ENCODE measurements around the gene CHST11. TPM values are rescaled to one million over a fixed set of nuclear protein-coding genes. Genes with fewer than 3 reads are reported as not detected.

The CHST11 gene
- total RNA-seq, 5 donors from 2014 or later (not counting 1 experiment from before 2014, with no cell fraction given) = 49.8 to 78.3 (median 63.7) TPM

DNA sequence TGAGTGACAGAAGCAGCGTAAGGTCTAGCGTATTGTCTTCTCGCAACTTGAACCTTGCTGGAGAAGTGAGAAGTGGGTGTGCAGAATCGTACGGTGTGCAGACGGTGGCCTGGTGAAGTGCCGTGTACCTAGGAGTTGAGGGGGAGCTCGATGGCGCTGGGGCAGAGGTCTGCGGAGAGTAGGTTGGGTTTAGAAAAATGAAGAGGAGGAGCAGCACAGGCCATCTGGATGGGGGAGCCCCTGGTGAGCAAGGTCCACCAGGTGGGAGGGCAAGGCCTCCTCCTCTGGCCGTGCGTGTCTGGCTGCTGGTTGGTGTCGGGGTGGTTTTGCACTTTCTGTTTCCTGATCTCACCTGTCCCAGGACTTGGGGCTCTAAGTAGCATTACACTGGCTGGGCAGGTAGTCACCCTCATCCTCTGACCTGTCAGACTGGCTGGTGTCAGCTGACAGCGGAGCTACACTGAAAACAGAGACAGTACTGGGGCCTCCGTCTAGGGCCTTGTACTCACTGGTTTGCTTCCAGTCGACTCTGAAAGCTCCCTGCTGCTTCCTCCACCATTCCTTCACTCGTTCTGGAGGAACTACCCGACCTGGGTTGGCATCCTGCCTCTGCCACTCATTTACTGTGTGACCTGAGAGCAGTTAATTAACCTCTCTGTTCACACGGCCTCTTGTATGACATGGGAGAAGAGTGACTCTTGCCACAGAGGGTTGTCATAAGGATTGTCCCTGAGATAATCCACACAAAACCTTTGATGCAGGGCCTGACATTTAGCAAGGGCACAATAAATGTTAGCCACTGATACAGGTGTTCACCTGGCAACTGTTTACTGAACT lies 273.1 kb downstream of the CHST11 start:
- Histone ChIP-seq H3K36me3 (ENCODE audit: control insufficient read depth in 2 of 2, extremely low read depth in 1 of 2, insufficient read depth in 1 of 2, low read length in 1 of 2) (peaks cover 0 to 5% of the 10 kb centered on the region in 2 donors), H3K27me3 (replicated peaks in 1 of 2; ENCODE audit: control insufficient read depth in 2 of 2, extremely low read depth in 1 of 2, insufficient read depth in 2 of 2, low read length in 1 of 2) (no peaks in the 10 kb centered on the region), H3K27ac (ENCODE audit: low read length) (no peak overlapping the region), H3K9me3 (no peaks in the 10 kb centered on the region), H3K4me3 (ENCODE audit: control insufficient read depth in 1 of 2, extremely low read depth in 1 of 2, low read length in 1 of 2) (no peak overlapping the region), H3K4me1 (ENCODE audit: control insufficient read depth in 1 of 2, extremely low read depth in 1 of 2, insufficient read depth in 2 of 2, low read length in 2 of 2) (peaks cover 0 to 55% of the 10 kb centered on the region in 2 experiments)
- no peak for DNase-seq
- Mint-ChIP-seq H3K4me3 (no peak overlapping the region), H3K36me3 (peaks cover 16% of the 10 kb centered on the region), H3K9me3 (no peaks in the 10 kb centered on the region), H3K27ac (no peak overlapping the region), H3K4me1 (peaks cover 33 to 75% (median 57%) of the 10 kb centered on the region in 3 donors), H3K27me3 (no peaks in the 10 kb centered on the region)
- 93% methylated on average over 15 of the region's 19 CpGs for WGBS (ENCODE audit: insufficient coverage)
- ATAC-seq (replicated peaks in 1 of 4) = no peak
- ChIA-PET CTCF (no interaction called here), POLR2A (interaction anchor here in 1 of 2 donors (0.6 kb wide), 1 partner anchor 93 kb away, joined by 3 read pairs; no protein-coding TSS in a partner anchor)

GRCh38 chr12:104730763-104731162 lies 274.0 kb downstream of the CHST11 start:
- Histone ChIP-seq H3K4me3 (ENCODE audit: control insufficient read depth in 1 of 2, extremely low read depth in 1 of 2, low read length in 1 of 2) (no peak overlapping the region), H3K9me3 (no peaks in the 10 kb centered on the region), H3K36me3 (ENCODE audit: control insufficient read depth in 2 of 2, extremely low read depth in 1 of 2, insufficient read depth in 1 of 2, low read length in 1 of 2) (peaks cover 0 to 5% of the 10 kb centered on the region in 2 donors), H3K27me3 (replicated peaks in 1 of 2; ENCODE audit: control insufficient read depth in 2 of 2, extremely low read depth in 1 of 2, insufficient read depth in 2 of 2, low read length in 1 of 2) (no peaks in the 10 kb centered on the region), H3K27ac (ENCODE audit: low read length) (no peak overlapping the region), H3K4me1 (ENCODE audit: control insufficient read depth in 1 of 2, extremely low read depth in 1 of 2, insufficient read depth in 2 of 2, low read length in 2 of 2) (peaks cover 0 to 59% of the 10 kb centered on the region in 2 experiments)
- no peak overlapping the region for H3K27ac Mint-ChIP-seq
- H3K36me3 Mint-ChIP-seq = peaks cover 16% of the 10 kb centered on the region
- DNase-seq (no peak), ATAC-seq (replicated peaks in 1 of 4) (no peak)
- no peaks in the 10 kb centered on the region for H3K9me3 Mint-ChIP-seq
- no peaks in the 10 kb centered on the region for H3K27me3 Mint-ChIP-seq
- WGBS (ENCODE audit: insufficient coverage) = 97% methylated on average over 3 of the region's 4 CpGs
- peaks cover 40 to 78% (median 60%) of the 10 kb centered on the region in 3 donors for H3K4me1 Mint-ChIP-seq
- ChIA-PET POLR2A (no interaction called here), CTCF (no interaction called here)
- H3K4me3 Mint-ChIP-seq = no peak overlapping the region

DNA sequence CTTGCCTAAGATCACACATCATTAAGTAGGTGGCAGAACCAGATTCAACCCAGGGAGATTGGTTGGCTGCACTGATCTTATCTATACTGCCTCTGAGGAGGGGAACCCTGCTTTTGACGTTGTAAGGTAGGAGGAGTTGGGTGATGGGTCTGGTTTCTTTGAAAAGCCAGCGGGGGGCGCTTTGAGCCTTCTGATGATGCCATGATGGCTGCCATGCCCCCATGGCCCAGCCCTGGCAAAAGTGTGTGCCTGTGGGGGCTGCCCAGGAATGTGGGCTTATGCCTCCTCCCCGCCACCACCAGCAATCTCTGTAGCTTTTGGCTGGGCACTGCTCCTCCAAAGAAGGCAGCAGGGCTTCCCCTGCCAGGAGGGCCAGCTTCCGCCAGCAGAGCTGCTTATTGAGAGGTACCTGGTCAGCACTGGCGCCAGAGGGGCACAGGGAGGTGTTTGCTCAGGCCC lies 277.0 kb downstream of the CHST11 start:
- no peaks in the 10 kb centered on the region for H3K9me3 Mint-ChIP-seq
- peaks cover 62 to 89% (median 75%) of the 10 kb centered on the region in 3 donors for H3K4me1 Mint-ChIP-seq
- ChIA-PET POLR2A (no interaction called here), CTCF (interaction anchor here in 1 of 2 donors (1.3 kb wide), 1 partner anchor 57 kb away, joined by 3 read pairs; no protein-coding TSS in a partner anchor)
- Histone ChIP-seq H3K4me3 (ENCODE audit: control insufficient read depth in 1 of 2, extremely low read depth in 1 of 2, low read length in 1 of 2) (no peak overlapping the region), H3K27me3 (replicated peaks in 1 of 2; ENCODE audit: control insufficient read depth in 2 of 2, extremely low read depth in 1 of 2, insufficient read depth in 2 of 2, low read length in 1 of 2) (no peaks in the 10 kb centered on the region), H3K4me1 (ENCODE audit: control insufficient read depth in 1 of 2, extremely low read depth in 1 of 2, insufficient read depth in 2 of 2, low read length in 2 of 2) (peaks cover 0 to 84% of the 10 kb centered on the region in 2 experiments), H3K9me3 (no peaks in the 10 kb centered on the region), H3K36me3 (ENCODE audit: control insufficient read depth in 2 of 2, extremely low read depth in 1 of 2, insufficient read depth in 1 of 2, low read length in 1 of 2) (peaks cover 0 to 5% of the 10 kb centered on the region in 2 donors), H3K27ac (ENCODE audit: low read length) (no peak overlapping the region)
- peaks cover 11% of the 10 kb centered on the region for H3K36me3 Mint-ChIP-seq
- DNase-seq (peak in 6 of 35 experiments; percentile 10 to 48 (median 16)), ATAC-seq (replicated peaks in 1 of 4) (peak in 1 of 4 experiments; percentile 65)
- 73% methylated on average over 3 of the region's 6 CpGs for WGBS (ENCODE audit: insufficient coverage)
- H3K4me3 Mint-ChIP-seq = no peak overlapping the region
- H3K27me3 Mint-ChIP-seq = no peaks in the 10 kb centered on the region
- no peak overlapping the region for H3K27ac Mint-ChIP-seq

- H3K4me3 Mint-ChIP-seq = no peak overlapping the region
- Histone ChIP-seq H3K27me3 (replicated peaks in 1 of 2; ENCODE audit: control insufficient read depth in 2 of 2, extremely low read depth in 1 of 2, insufficient read depth in 2 of 2, low read length in 1 of 2) (no peaks in the 10 kb centered on the region), H3K27ac (ENCODE audit: low read length) (no peak overlapping the region), H3K4me3 (ENCODE audit: control insufficient read depth in 1 of 2, extremely low read depth in 1 of 2, low read length in 1 of 2) (no peak overlapping the region), H3K4me1 (ENCODE audit: control insufficient read depth in 1 of 2, extremely low read depth in 1 of 2, insufficient read depth in 2 of 2, low read length in 2 of 2) (peaks cover 0 to 87% of the 10 kb centered on the region in 2 experiments), H3K36me3 (ENCODE audit: control insufficient read depth in 2 of 2, extremely low read depth in 1 of 2, insufficient read depth in 1 of 2, low read length in 1 of 2) (no peaks in the 10 kb centered on the region), H3K9me3 (no peaks in the 10 kb centered on the region)
- peaks cover 6% of the 10 kb centered on the region for H3K36me3 Mint-ChIP-seq
- ATAC-seq (replicated peaks in 1 of 4) = no peak
- H3K27me3 Mint-ChIP-seq = no peaks in the 10 kb centered on the region
- CTCF ChIA-PET = interaction anchor here (0.5 to 1.3 kb wide), 3 partner anchors 10 to 354 kb away, joined by 3 read pairs; no protein-coding TSS in a partner anchor
- POLR2A ChIA-PET = interaction anchor here in 1 of 2 donors (0.7 kb wide), 1 partner anchor 14 kb away, joined by 3 read pairs; no protein-coding TSS in a partner anchor
- no peaks in the 10 kb centered on the region for H3K9me3 Mint-ChIP-seq
- 92% methylated on average over 4 of the region's 6 CpGs for WGBS (ENCODE audit: insufficient coverage)
- DNase-seq = no peak
- peak overlapping the region; percentile 67 to 68 for H3K27ac Mint-ChIP-seq
- peaks cover 71 to 89% (median 78%) of the 10 kb centered on the region in 3 donors for H3K4me1 Mint-ChIP-seq
Observed at GRCh38 chr12:104734541-104735095, 277.9 kb downstream of the CHST11 start.

DNA sequence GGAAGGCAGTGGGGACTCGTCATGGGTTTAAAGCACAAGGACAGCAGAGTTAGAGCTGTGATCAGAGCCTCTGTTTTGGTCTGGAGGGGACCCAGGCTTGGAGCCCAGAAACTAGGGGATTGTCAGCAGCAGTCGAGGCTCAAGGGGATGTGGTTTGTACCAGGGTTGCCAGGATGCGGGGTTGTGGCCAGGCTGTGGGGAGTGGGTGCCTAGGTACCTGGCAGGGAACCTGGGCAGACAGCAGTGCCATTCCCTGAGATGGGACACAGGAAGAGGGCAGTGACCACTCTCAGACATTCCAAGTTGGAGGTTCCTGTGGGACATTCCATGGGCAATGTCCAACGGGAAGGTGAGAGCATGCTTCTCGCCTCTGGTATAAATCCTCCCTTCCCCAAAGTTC lies 279.1 kb downstream of the CHST11 start:
- H3K4me3 ChIP-seq (ENCODE audit: control insufficient read depth in 1 of 2, extremely low read depth in 1 of 2, low read length in 1 of 2) = no peak overlapping the region
- DNase-seq (no peak), ATAC-seq (replicated peaks in 1 of 4) (no peak)
- H3K36me3 ChIP-seq (ENCODE audit: control insufficient read depth in 2 of 2, extremely low read depth in 1 of 2, insufficient read depth in 1 of 2, low read length in 1 of 2) = no peaks in the 10 kb centered on the region
- peaks cover 81 to 92% (median 87%) of the 10 kb centered on the region in 3 donors for H3K4me1 Mint-ChIP-seq
- H3K9me3 ChIP-seq = no peaks in the 10 kb centered on the region
- peaks cover 0 to 93% of the 10 kb centered on the region in 2 experiments for H3K4me1 ChIP-seq (ENCODE audit: control insufficient read depth in 1 of 2, extremely low read depth in 1 of 2, insufficient read depth in 2 of 2, low read length in 2 of 2)
- no peaks in the 10 kb centered on the region for H3K9me3 Mint-ChIP-seq
- H3K27me3 ChIP-seq (replicated peaks in 1 of 2; ENCODE audit: control insufficient read depth in 2 of 2, extremely low read depth in 1 of 2, insufficient read depth in 2 of 2, low read length in 1 of 2) = no peaks in the 10 kb centered on the region
- H3K4me3 Mint-ChIP-seq = no peak overlapping the region
- no peaks in the 10 kb centered on the region for H3K27me3 Mint-ChIP-seq
- H3K36me3 Mint-ChIP-seq = peaks cover 6% of the 10 kb centered on the region
- ChIA-PET CTCF (no interaction called here), POLR2A (no interaction called here)
- H3K27ac ChIP-seq (ENCODE audit: low read length) = no peak overlapping the region
- peak overlapping the region; percentile 74 to 77 for H3K27ac Mint-ChIP-seq
- WGBS (ENCODE audit: insufficient coverage) = 62% methylated on average over 3 of the region's 5 CpGs

DNA sequence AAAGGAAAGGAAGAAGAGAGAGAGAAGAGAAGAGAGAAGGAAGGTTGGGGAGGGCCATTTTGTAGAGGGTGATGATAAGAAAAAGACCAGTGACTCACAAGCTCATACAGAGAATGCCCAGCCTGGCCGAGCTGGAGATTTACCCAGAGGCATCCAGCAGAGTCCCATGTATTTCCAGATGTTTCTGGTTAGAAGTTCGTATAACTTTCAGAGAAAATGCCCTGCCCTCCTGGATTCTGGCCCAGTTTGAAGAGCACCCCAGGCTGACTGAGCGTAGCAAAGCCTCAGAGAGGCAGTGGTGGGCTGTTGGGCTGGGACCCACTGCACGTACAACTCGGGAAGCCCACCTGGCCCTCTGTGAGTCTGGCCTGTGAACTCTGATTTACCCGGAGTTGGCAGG lies 279.6 kb downstream of the CHST11 start:
- Histone ChIP-seq H3K4me3 (ENCODE audit: control insufficient read depth in 1 of 2, extremely low read depth in 1 of 2, low read length in 1 of 2) (no peak overlapping the region), H3K4me1 (ENCODE audit: control insufficient read depth in 1 of 2, extremely low read depth in 1 of 2, insufficient read depth in 2 of 2, low read length in 2 of 2) (peaks cover 0 to 94% of the 10 kb centered on the region in 2 experiments), H3K36me3 (ENCODE audit: control insufficient read depth in 2 of 2, extremely low read depth in 1 of 2, insufficient read depth in 1 of 2, low read length in 1 of 2) (no peaks in the 10 kb centered on the region), H3K27ac (ENCODE audit: low read length) (no peak overlapping the region), H3K27me3 (replicated peaks in 1 of 2; ENCODE audit: control insufficient read depth in 2 of 2, extremely low read depth in 1 of 2, insufficient read depth in 2 of 2, low read length in 1 of 2) (no peaks in the 10 kb centered on the region), H3K9me3 (no peaks in the 10 kb centered on the region)
- ATAC-seq (replicated peaks in 1 of 4) (no peak), DNase-seq (no peak)
- H3K27me3 Mint-ChIP-seq = no peaks in the 10 kb centered on the region
- WGBS (ENCODE audit: insufficient coverage) = 98% methylated on average over 3 of the region's 6 CpGs
- peaks cover 81 to 92% (median 87%) of the 10 kb centered on the region in 3 donors for H3K4me1 Mint-ChIP-seq
- H3K9me3 Mint-ChIP-seq = no peaks in the 10 kb centered on the region
- H3K36me3 Mint-ChIP-seq = peaks cover 10% of the 10 kb centered on the region
- H3K4me3 Mint-ChIP-seq = no peak overlapping the region
- peak overlapping the region; percentile 74 to 77 for H3K27ac Mint-ChIP-seq
- CTCF ChIA-PET = no interaction called here
- POLR2A ChIA-PET = no interaction called here

Measured in T-cell (primary cell).